C4-2B (cell line): Measurements from ENCODE around the gene C14orf132.
A peak's percentile ranks its signal among the peaks of the same experiment; 100 is the strongest.
"Not testable (repeated sequence)": the region's sequence is repeated elsewhere in the genome, so short reads cannot be mapped to it uniquely, and the experiment has no call there.

Experiments
- H3K27ac ChIP-seq: fragments of 450-650 bp; 2 replicates; pipeline ENCODE4 v1.5.1; 2017
- CTCF ChIP-seq: fragments of 450-650 bp; conservative IDR thresholded peaks from 2 replicates; pipeline ENCODE4 v1.5.1; 2017; ENCODE audit warnings: mild to moderate bottlenecking
- ZFX ChIP-seq: fragments of 450-650 bp; IDR thresholded peaks from 2 replicates; pipeline ENCODE4 v1.6.1; 2017

The C14orf132 gene

GRCh38 chr14:96072076-96072475, 32.9 kb downstream of the C14orf132 start:
- H3K27ac ChIP-seq = peak overlapping the region; percentile 3; the same call in 1 of the 2 replicates
- TF ChIP-seq CTCF = no peak

GRCh38 chr14:96072746-96073145, 33.6 kb downstream of the C14orf132 start:
- TF ChIP-seq ZFX (no peak), CTCF (no peak)
- H3K27ac ChIP-seq = no peak overlapping the region

- not testable (repeated sequence) for H3K27ac ChIP-seq
Measured at GRCh38 chr14:96073260-96074039, 34.3 kb downstream of the C14orf132 start.

- no peak overlapping the region for H3K27ac ChIP-seq
- TF ChIP-seq ZFX (no peak), CTCF (no peak)
Measured at GRCh38 chr14:96077983-96078624, 38.9 kb downstream of the C14orf132 start.

GRCh38 chr14:96078625-96079016, 39.5 kb downstream of the C14orf132 start:
- TF ChIP-seq ZFX = no peak
- TF ChIP-seq CTCF = no peak
- no peak overlapping the region for H3K27ac ChIP-seq

GRCh38 chr14:96079066-96079465, 39.9 kb downstream of the C14orf132 start:
- TF ChIP-seq CTCF (no peak), ZFX (no peak)
- H3K27ac ChIP-seq = no peak overlapping the region

- H3K27ac ChIP-seq = no peak overlapping the region
- TF ChIP-seq CTCF (no peak), ZFX (no peak)
Measured at GRCh38 chr14:96080571-96080970, 41.4 kb downstream of the C14orf132 start.

- H3K27ac ChIP-seq = no peak overlapping the region
- TF ChIP-seq ZFX = no peak
- no peak for TF ChIP-seq CTCF
Measured at GRCh38 chr14:96081224-96081623, 42.1 kb downstream of the C14orf132 start.
